T-helper 1 cell (primary cell): Measurements from ENCODE around the gene CLIC5.

Experiments
- DNase-seq, 5 donors: peaks; one replicate each; pipeline ENCODE4 v3.0.0-alpha.2; 2012 to 2020

Gene CLIC5

GRCh38 chr6:45923831-45924391 is 91.7 kb downstream of the CLIC5 start:
- DNase-seq = peak in 1 of 5 donors; percentile 90

- peak in 4 of 5 donors; percentile 18 to 84 (median 25) for DNase-seq
Measured at GRCh38 chr6:45922728-45923351, 92.8 kb downstream of the CLIC5 start.

- peak in 1 of 5 donors; percentile 7 for DNase-seq
Measured at GRCh38 chr6:45921691-45922281, 93.9 kb downstream of the CLIC5 start.

GRCh38 chr6:45920819-45921511 is 94.7 kb downstream of the CLIC5 start:
- DNase-seq = peak in 1 of 5 donors; percentile 64

GRCh38 chr6:45917439-45917838 is 98.2 kb downstream of the CLIC5 start:
- no peak for DNase-seq

- DNase-seq = no peak
Measured at GRCh38 chr6:45916692-45917091, 99.0 kb downstream of the CLIC5 start.

- DNase-seq = no peak
Measured at GRCh38 chr6:45915780-45916468, 99.7 kb downstream of the CLIC5 start.

- no peak for DNase-seq
Measured at GRCh38 chr6:45911691-45912090, 104.0 kb downstream of the CLIC5 start.

GRCh38 chr6:45903959-45904358 is 111.7 kb downstream of the CLIC5 start:
- DNase-seq = no peak

- DNase-seq = no peak
Measured at GRCh38 chr6:45902984-45903383, 112.7 kb downstream of the CLIC5 start.

GRCh38 chr6:45901767-45902650 is 113.7 kb downstream of the CLIC5 start:
- DNase-seq = no peak

GRCh38 chr6:45900808-45901752 is 114.6 kb downstream of the CLIC5 start:
- no peak for DNase-seq

- DNase-seq = no peak
Measured at GRCh38 chr6:45899683-45899946, 116.0 kb downstream of the CLIC5 start.

GRCh38 chr6:45898941-45899682 is 116.5 kb downstream of the CLIC5 start:
- no peak for DNase-seq

- DNase-seq = peak in 1 of 5 donors; percentile 8
Measured at GRCh38 chr6:45896783-45897441, 118.7 kb downstream of the CLIC5 start.

- peak in 1 of 5 donors; percentile 33 for DNase-seq
Measured at GRCh38 chr6:45895569-45895968, 120.1 kb downstream of the CLIC5 start.

GRCh38 chr6:45892696-45893245 is 122.9 kb downstream of the CLIC5 start:
- DNase-seq = no peak

- no peak for DNase-seq
Measured at GRCh38 chr6:45892196-45892595, 123.5 kb downstream of the CLIC5 start.

- no peak for DNase-seq
Measured at GRCh38 chr6:45886776-45887175, 128.9 kb downstream of the CLIC5 start.

GRCh38 chr6:45884336-45884735 is 131.3 kb downstream of the CLIC5 start:
- DNase-seq = no peak
